BE2C (cell line): ENCODE results near the gene PRDM12.

Source experiments
- DNase-seq: peaks from one replicate; pipeline ENCODE4 v3.0.0-alpha.2; 2020
- H3K27me3 ChIP-seq: fragments of 250-450 bp; sonication (Bioruptor Pico); 2 replicates; pipeline ENCODE4 v1.5.1; 2020; ENCODE audit warnings: mild to moderate bottlenecking
- H3K36me3 ChIP-seq: fragments of 250-450 bp; sonication (Bioruptor Pico); 2 replicates; pipeline ENCODE4 v1.5.1; 2020; ENCODE audit warnings: mild to moderate bottlenecking
- H3K4me1 ChIP-seq: fragments of 250-450 bp; sonication (Bioruptor Pico); 2 replicates; pipeline ENCODE4 v1.5.1; 2020
- H3K4me3 ChIP-seq: 2 replicates; pipeline ENCODE4 v1.5.1; 2011; ENCODE audit warnings: low read depth, low read length
- H3K9me3 ChIP-seq: fragments of 250-450 bp; sonication (Bioruptor Pico); 2 replicates; pipeline ENCODE4 v1.5.1; 2020
- TF ChIP-seq, protein P1 (sequence below): IDR thresholded peaks from 2 replicates; pipeline ENCODE4 v1.5.1; 2012; ENCODE audit warnings: mild to moderate bottlenecking, low read depth, low read length

The PRDM12 gene

DNA sequence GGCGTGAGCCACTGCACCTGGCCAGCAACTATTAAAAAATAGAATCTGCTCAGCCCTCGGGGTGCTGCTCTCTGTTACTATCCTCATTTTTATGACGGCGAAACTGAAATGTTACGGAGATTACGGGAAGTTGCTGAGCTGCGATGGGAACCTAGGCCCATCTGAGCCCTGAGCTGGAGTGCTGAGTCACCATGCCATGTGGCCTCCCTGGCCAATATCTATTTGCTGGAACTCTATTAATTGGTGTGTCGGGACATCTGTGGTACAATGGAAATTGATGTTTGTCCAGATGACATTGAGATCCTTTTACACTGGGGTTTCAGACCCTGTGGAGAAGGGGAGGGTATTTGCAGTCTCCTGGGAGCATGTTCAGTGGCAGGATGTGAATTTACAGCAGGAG is 8.1 kb downstream of the PRDM12 start:
- H3K4me3 ChIP-seq = no peak overlapping the region
- TF ChIP-seq, protein P1, sequence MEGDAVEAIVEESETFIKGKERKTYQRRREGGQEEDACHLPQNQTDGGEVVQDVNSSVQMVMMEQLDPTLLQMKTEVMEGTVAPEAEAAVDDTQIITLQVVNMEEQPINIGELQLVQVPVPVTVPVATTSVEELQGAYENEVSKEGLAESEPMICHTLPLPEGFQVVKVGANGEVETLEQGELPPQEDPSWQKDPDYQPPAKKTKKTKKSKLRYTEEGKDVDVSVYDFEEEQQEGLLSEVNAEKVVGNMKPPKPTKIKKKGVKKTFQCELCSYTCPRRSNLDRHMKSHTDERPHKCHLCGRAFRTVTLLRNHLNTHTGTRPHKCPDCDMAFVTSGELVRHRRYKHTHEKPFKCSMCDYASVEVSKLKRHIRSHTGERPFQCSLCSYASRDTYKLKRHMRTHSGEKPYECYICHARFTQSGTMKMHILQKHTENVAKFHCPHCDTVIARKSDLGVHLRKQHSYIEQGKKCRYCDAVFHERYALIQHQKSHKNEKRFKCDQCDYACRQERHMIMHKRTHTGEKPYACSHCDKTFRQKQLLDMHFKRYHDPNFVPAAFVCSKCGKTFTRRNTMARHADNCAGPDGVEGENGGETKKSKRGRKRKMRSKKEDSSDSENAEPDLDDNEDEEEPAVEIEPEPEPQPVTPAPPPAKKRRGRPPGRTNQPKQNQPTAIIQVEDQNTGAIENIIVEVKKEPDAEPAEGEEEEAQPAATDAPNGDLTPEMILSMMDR = no peak
- no peaks in the 10 kb centered on the region for H3K9me3 ChIP-seq
- peaks cover 13% of the 10 kb centered on the region for H3K4me1 ChIP-seq
- no peaks in the 10 kb centered on the region for H3K36me3 ChIP-seq
- H3K27me3 ChIP-seq = peaks cover 4% of the 10 kb centered on the region
- peak; percentile 67 for DNase-seq

DNA sequence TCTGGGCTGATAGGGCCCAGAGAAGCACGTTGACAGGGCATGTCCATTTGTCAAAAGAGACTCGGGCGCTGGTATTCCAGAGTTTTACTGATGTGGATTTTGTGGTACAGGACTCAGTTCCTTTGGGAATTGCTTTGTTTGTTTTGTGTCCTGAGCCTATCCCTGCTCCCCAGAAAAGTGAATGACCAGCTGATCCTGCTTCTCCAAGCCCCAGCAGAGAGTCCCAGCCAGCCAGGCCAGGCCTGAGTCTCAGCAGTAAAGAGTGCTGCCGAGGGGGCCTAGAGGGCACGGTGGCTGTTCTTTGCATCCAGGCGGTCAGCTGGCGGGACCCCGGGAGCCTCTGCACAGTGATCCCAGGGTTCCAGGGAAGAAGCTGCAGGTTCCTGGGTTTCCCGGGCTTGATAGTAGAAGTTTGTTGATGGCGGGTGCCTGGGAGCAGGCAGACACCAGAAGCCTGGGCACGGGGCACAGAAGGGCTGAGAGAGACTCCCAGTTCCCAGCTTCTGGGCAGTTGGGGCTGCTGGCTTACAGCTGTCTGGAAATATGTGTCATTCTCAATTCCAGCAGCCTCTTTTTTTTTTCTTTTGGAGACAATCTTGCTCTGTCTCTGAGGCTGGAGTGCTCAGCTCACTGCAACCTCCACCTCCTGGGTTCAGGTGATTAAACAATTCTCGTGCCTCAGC is 8.7 kb downstream of the PRDM12 start:
- TF ChIP-seq, protein P1 = no peak
- DNase-seq = no peak

DNA sequence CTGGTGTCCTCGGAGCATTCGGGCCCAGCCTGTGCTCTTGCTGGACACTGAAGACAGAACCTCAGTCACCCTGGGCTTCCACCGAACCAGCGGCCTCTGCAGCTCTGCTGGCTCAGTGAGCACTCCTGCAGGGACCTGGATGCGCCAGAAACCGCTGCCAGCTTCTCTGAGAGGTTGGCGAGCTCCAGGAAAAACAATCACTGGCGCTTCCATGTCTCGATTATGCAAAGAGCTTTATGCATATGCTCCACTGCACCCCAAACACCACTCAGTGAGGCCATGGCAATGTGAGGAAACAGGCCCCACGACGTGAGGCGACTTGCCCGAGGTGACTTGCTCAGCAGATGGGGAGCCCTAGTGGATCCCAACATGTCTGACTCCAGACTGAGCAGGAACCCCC is 11.0 kb downstream of the PRDM12 start:
- TF ChIP-seq, protein P1 = no peak
- no peaks in the 10 kb centered on the region for H3K27me3 ChIP-seq

More for the DNA sequence above, 8.7 kb downstream of the PRDM12 start:
- Histone ChIP-seq H3K36me3 (no peaks in the 10 kb centered on the region), H3K27me3 (peaks cover 3% of the 10 kb centered on the region), H3K4me1 (peaks cover 13% of the 10 kb centered on the region), H3K9me3 (no peaks in the 10 kb centered on the region), H3K4me3 (no peak overlapping the region)

DNA sequence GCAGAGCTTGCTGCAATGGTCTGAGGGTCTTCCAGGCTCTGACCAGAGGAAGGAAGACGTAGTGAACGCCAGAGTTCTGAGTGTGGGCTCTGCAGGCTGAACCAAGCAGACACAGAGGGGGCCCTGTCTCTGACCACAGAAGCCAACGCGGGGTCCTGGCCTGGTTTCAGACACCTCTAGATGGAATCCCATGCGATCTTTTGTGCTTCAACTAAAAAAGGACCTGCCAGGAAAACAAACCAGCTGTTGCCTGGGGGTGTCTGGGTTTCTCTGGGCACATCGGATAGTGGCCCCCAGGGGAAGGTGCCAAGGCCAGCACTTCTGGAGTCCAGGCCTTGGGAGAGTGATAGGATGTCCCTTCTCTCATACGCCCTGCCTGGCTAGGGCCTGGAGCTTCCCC is 12.9 kb downstream of the PRDM12 start:
- no peaks in the 10 kb centered on the region for H3K36me3 ChIP-seq
- TF ChIP-seq, protein P1 = no peak
- H3K9me3 ChIP-seq = no peaks in the 10 kb centered on the region
- no peak overlapping the region for H3K4me3 ChIP-seq
- DNase-seq = no peak
- peaks cover 14% of the 10 kb centered on the region for H3K4me1 ChIP-seq
- no peaks in the 10 kb centered on the region for H3K27me3 ChIP-seq

More for the DNA sequence above, 11.0 kb downstream of the PRDM12 start:
- H3K36me3 ChIP-seq = no peaks in the 10 kb centered on the region
- H3K4me1 ChIP-seq = peaks cover 13% of the 10 kb centered on the region
- no peaks in the 10 kb centered on the region for H3K9me3 ChIP-seq
- DNase-seq = no peak
- no peak overlapping the region for H3K4me3 ChIP-seq

DNA sequence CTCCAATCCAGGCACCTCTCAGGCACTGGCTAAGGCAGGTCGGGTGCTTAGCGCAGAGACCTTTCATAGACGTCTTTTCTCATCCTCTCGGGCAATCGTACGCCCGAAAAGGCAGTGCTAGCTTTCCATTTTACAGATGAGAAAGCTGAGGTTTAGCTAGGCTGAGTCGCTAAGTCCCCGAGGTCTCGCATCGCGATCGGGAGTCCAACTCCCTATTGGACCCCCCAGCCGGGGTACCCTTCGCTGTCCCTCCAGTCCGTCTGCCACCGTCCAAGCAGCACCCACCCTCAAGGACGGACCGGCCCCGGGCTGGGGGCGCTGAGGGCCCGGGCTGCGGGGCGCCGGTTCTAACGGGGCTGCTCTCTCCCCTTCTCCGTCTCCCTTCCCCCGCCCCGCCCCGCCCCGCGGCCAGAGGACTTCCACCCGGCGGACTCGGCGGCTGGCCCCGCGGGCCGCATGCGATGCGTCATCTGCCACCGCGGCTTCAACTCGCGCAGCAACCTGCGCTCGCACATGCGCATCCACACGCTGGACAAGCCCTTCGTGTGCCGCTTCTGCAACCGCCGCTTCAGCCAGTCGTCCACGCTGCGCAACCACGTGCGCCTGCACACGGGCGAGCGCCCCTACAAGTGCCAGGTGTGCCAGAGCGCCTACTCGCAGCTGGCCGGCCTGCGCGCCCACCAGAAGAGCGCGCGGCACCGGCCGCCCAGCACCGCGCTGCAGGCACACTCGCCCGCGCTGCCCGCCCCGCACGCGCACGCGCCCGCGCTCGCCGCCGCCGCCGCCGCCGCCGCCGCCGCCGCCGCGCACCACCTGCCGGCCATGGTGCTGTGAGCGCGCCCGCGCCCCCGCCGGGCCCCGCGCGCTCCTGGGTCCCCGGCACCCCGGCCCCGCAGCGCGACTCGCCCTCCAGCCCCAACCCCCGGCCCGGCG is 16.7 kb downstream of the PRDM12 start:
- H3K4me3 ChIP-seq = peak overlapping the region; percentile 70
- H3K36me3 ChIP-seq = no peaks in the 10 kb centered on the region
- H3K4me1 ChIP-seq = peaks cover 3% of the 10 kb centered on the region
- H3K27me3 ChIP-seq = no peaks in the 10 kb centered on the region; the same call in 1 of the 2 replicates
- no peaks in the 10 kb centered on the region for H3K9me3 ChIP-seq
- TF ChIP-seq, protein P1 = no peak
- DNase-seq = peak; percentile 93
